HG02885 (cell line): ENCODE data around the gene NKAIN2.
"Not testable (repeated sequence)": the region's sequence is repeated elsewhere in the genome, so short reads cannot be mapped to it uniquely, and the experiment has no call there.

Experiments
- ATAC-seq: cut with Tn5 transposase; IDR thresholded peaks from one replicate; pipeline ENCODE4 v1.9.1; 2021; ENCODE audit warnings: mild to moderate bottlenecking; ENCODE audit not compliant: unreplicated experiment, poor library complexity

The NKAIN2 gene

GRCh38 chr6:124640432-124640831 is 836.8 kb downstream of the NKAIN2 start:
- no peak for ATAC-seq

- ATAC-seq = no peak
Measured at GRCh38 chr6:124655866-124656265, 852.2 kb downstream of the NKAIN2 start.

GRCh38 chr6:124658053-124658452 is 854.4 kb downstream of the NKAIN2 start:
- ATAC-seq = no peak

GRCh38 chr6:124659427-124659826 is 855.8 kb downstream of the NKAIN2 start:
- no peak for ATAC-seq

- ATAC-seq = no peak
Measured at GRCh38 chr6:124660185-124660584, 856.5 kb downstream of the NKAIN2 start.

- ATAC-seq = no peak
Measured at GRCh38 chr6:124661097-124661661, 857.5 kb downstream of the NKAIN2 start.

- no peak for ATAC-seq
Measured at GRCh38 chr6:124668028-124668427, 864.4 kb downstream of the NKAIN2 start.

- ATAC-seq = no peak
Measured at GRCh38 chr6:124669713-124670480, 866.2 kb downstream of the NKAIN2 start.

GRCh38 chr6:124670801-124671200 is 867.1 kb downstream of the NKAIN2 start:
- ATAC-seq = no peak

- ATAC-seq = no peak
Measured at GRCh38 chr6:124671324-124671723, 867.7 kb downstream of the NKAIN2 start.

- ATAC-seq = no peak
Measured at GRCh38 chr6:124674042-124674441, 870.4 kb downstream of the NKAIN2 start.

GRCh38 chr6:124676033-124676432 is 872.4 kb downstream of the NKAIN2 start:
- no peak for ATAC-seq

GRCh38 chr6:124677874-124678273 is 874.2 kb downstream of the NKAIN2 start:
- no peak for ATAC-seq

- no peak for ATAC-seq
Measured at GRCh38 chr6:124679387-124679786, 875.7 kb downstream of the NKAIN2 start.

GRCh38 chr6:124682751-124683150 is 879.1 kb downstream of the NKAIN2 start:
- no peak for ATAC-seq

- ATAC-seq = no peak
Measured at GRCh38 chr6:124683507-124683906, 879.8 kb downstream of the NKAIN2 start.

GRCh38 chr6:124684621-124685020 is 881.0 kb downstream of the NKAIN2 start:
- ATAC-seq = no peak

GRCh38 chr6:124688369-124688768 is 884.7 kb downstream of the NKAIN2 start:
- ATAC-seq = no peak

GRCh38 chr6:124694139-124694705 is 890.6 kb downstream of the NKAIN2 start:
- no peak for ATAC-seq

GRCh38 chr6:124699038-124699437 is 895.4 kb downstream of the NKAIN2 start:
- no peak for ATAC-seq

- ATAC-seq = no peak
Measured at GRCh38 chr6:124703541-124703940, 899.9 kb downstream of the NKAIN2 start.

- ATAC-seq = not testable (repeated sequence)
Measured at GRCh38 chr6:124712532-124712931, 908.9 kb downstream of the NKAIN2 start.
